ELF-1 (cell line): ENCODE results near the gene MAGEF1.
A peak's percentile ranks its signal among the peaks of the same experiment; 100 is the strongest.

Source experiments
- DNase-seq: peaks from one replicate; pipeline ENCODE4 v3.0.0-alpha.2; 2016; ENCODE audit warnings: low read depth, low spot score

Gene MAGEF1

GRCh38 chr3:184690192-184690883 lies 21.5 kb downstream of the MAGEF1 start:
- no peak for DNase-seq

GRCh38 chr3:184688882-184689271 lies 23.0 kb downstream of the MAGEF1 start:
- DNase-seq = no peak

GRCh38 chr3:184688251-184688881 lies 23.5 kb downstream of the MAGEF1 start:
- peak; percentile 81 for DNase-seq

GRCh38 chr3:184687363-184688015 lies 24.4 kb downstream of the MAGEF1 start:
- no peak for DNase-seq

- peak; percentile 67 for DNase-seq
Observed at GRCh38 chr3:184685646-184686045, 26.2 kb downstream of the MAGEF1 start.

GRCh38 chr3:184685055-184685454 lies 26.8 kb downstream of the MAGEF1 start:
- no peak for DNase-seq

DNA sequence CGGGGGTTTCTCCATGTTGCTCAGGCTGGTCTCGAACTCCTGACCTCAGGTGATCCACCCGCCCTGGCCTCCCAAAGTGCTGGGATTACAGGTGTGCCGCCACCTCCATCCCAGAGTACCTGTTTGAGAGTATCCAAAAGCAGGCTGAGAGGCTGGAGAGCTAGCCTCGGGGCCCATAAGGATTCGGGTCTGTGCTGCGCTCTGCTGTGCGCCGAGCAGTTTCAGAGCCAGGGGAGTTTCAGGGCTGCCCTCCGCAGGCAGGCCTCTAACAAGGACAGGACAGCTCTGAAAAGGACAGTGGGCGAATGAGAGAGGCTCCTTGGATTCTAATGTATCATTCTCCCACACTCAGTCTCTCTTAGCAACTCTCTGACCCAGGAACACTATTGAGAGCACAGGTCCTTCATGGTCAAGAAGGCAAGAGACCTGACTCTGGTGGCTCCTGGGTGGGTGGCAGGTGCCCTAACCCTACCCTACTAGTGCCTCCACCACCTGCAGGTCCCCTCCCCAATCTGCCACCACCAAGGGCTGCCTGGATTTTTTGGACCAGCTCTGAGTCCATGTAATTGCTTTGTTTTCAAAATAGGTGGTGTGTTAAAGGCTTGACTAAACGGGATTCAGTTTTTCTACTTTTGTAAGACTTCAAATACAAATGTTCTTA lies 27.8 kb downstream of the MAGEF1 start:
- no peak for DNase-seq

GRCh38 chr3:184683234-184683633 lies 28.6 kb downstream of the MAGEF1 start:
- DNase-seq = peak; percentile 1

GRCh38 chr3:184682671-184683070 lies 29.2 kb downstream of the MAGEF1 start:
- DNase-seq = no peak

- peak; percentile 0 for DNase-seq
Observed at GRCh38 chr3:184680385-184681345, 31.2 kb downstream of the MAGEF1 start.

DNA sequence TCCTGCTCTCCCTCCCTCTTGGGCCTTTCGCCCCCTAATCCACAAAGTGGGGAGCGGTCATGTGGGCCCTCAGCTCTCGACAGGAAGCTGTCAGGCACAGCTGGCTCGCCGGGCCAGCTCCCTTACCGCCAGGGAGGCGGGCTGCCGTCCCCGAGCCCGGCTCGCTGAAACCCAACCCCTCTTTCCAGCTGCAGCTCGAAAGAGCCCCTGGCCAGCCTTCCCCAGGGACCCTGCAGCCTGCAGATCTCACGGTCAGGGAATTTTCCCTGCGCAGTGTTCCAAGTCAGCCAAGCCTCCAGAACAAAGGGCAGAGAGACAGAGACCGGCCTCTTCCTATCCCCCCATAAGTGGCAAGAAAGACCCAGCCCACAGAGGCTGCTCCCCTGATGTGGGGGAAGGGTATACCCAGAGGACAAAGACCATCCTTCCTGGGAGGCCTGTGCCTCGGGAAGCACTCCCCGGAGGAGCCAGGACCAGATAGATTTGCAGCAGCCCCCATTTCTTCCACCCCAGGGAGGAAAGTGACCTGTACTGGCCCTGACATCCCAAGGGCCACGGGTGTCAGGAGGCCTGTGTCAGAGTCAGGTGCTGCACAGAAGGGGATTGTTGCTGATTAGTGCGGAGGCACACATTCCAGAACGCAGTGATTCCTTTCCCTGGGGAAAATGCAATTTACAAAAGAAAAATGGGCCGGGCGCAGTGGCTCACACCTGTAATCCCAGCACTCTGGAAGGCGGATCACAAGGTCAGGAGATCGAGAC lies 32.6 kb downstream of the MAGEF1 start:
- DNase-seq = peak; percentile 79

DNA sequence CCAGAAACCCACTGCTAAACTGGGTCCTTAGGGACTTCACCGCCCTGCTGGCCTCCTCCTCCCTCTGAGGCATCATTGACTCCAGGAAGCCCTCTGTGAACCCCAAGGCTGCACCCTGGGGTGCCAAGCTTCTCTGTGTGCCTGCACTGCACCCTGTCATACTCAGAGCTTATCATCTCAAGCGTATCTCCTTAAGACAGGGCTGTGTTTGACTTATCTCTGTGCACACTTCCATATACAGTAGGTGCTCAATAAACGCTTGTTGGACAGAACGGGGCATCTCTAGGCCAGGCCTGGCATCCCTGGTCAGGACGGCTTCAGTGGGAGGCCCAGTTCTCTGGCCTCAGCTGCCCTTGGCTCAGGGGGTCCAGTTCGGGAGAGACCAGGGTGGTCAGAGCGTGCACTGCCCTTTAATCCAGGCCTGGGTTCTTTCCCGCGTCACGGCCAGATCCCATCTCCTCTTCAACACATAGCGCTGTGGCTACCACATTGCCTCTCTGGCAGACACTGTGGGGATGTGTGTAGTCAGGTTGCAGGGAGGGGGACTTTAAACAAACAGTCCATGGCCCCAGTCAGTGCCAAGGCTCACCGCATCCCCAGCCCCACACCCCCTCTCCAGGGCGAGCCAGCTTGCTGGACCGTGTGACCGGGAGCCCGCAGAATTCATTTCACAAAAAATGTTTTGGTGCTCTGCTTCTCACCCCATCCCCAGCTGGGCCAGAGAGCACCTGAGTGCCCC lies 33.4 kb downstream of the MAGEF1 start:
- no peak for DNase-seq

DNA sequence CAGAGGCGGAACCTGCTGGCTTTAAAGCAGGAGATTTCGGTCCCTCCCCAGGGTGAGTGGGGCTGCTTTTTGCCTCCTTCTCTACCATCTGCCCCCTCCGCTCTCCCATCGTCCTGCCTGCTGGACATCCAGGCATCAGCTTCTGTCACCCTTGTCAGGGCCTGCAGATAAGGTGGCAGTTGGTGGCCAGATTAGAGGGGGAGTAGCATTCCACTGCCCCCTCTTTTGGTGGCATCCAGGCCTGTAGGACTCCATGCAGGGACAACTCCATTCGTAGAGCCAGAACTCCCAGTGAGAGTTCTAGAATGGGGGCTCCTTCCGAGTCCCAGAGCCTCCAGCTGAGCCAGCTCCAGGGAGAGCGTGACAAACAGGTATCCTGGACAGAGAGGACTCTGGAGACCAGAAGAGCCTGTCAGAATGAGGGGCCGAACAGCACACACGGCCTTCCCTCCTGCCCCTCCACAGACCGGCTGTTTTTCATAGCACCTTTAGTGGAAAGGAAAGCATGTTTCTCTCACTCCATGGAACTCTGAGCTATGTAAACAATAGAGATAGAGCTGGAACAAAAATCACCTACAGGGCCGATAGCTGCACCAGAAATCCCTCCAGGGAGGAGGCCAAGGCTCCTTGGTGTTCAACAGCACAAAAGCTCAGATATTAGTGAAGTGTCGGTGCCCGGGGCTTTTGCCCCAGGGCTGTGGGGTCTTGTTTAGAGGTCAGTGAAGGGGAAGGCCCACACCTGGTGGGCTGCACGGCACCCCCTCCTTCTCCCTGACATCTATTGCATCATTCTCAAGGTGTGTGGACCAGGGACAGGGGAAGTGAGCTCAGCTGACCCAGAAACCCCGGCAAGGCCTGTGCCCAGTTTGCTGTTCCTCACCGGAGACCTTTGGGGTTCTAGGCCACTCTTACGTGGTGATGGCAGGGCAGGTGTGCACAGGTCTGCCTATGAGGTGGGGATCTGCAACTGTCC lies 34.2 kb downstream of the MAGEF1 start:
- no peak for DNase-seq

DNA sequence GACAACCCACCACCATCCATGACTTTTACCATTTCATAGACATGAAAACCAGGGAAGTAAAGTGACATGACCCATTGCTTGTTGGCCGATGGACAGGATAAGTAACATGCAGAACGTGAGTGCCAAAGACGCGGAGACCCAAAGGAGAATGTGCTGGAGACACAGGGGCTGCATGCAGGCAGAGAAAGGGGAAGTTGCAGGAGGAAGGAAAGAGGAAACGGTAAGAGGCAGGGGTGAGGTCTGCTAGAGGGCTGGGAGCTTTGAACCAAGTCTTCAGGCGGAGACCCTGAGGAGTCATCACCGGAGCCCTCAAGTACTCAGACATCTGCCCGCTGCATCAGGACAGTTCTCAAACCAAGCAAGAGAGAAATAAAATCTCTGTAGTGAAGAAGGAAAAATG lies 34.9 kb downstream of the MAGEF1 start:
- no peak for DNase-seq

- DNase-seq = no peak
Observed at GRCh38 chr3:184674626-184675025, 37.2 kb downstream of the MAGEF1 start.

- no peak for DNase-seq
Observed at GRCh38 chr3:184672977-184673870, 38.6 kb downstream of the MAGEF1 start.

DNA sequence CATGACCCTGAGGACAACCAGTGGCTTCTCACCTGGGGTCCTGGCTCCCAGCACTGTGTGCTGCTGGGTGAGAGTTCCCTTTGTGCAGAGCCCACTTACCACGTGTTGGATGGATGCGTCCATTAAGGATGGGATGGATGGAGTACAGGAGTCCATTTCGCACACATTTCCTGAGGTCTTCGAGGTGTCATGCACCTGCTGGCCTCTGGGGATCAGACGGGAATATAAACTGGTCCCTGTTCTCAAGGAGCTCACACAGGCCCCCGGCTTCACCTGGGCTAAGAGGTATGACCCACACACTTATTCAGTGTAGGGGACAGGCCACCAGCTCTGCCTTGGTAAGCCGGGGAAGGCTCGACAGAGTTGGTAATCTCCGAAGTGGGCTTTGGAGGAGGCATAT lies 39.5 kb downstream of the MAGEF1 start:
- no peak for DNase-seq
